ENCODE data around the gene RNGTT. TPM values are rescaled to one million over a fixed set of nuclear protein-coding genes. Genes with fewer than 3 reads are reported as not detected.

RNGTT gene
- total and polyA plus RNA-seq, 2 experiments from 2014 or later, result 7.4 to 15.6 TPM

DNA sequence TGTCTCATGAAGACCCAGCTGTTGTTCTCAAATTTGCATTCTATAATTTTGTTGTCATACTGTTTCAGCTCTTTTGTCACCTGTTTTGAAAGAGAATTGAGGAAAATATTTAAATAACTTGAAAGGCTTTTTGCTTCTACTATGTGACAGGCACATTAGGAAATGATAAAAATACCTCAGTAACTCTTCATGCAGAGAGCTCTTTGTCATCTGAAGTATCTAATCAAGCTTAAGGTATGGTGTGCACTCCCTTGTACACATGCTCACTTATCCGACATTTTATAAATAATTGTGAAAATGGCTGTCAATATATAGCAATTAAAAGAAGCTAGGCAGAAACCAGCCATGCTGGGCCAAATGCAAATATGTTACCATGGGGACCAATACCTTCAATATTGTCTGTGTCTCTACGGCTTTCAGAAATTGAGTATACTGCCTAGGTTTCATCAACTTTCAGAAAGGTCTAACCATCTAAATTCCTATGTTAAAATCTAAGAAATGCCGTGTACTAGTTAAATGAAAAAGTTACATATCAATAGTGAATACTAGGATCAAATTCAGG is 349.0 kb downstream of the RNGTT start:
- Histone ChIP-seq H3K9me2 (replicated peaks; ENCODE audit: insufficient read depth) (no peaks in the 10 kb centered on the region), H3K4me3 (no peak overlapping the region), H3K79me2 (no peaks in the 10 kb centered on the region), H3K36me3 (replicated peaks; ENCODE audit: insufficient read depth, low read depth) (no peaks in the 10 kb centered on the region), H3K27me3 (no peaks in the 10 kb centered on the region), H4K20me1 (ENCODE audit: insufficient read depth, poor library complexity, severe bottlenecking) (no peaks in the 10 kb centered on the region), H3K27ac (no peak overlapping the region), H3K4me2 (no peak overlapping the region), H2AFZ (no peak overlapping the region), H3K4me1 (ENCODE audit: insufficient read depth) (no peaks in the 10 kb centered on the region), H3K9me3 (ENCODE audit: low read depth) (no peaks in the 10 kb centered on the region)
- TF ChIP-seq CTCF (IDR thresholded peaks at IDR 0.05; ENCODE audit: poor library complexity), result no peak
- no peak for TF ChIP-seq EZH2phosphoT487 (IDR thresholded peaks at IDR 0.05; ENCODE audit: low read depth, severe bottlenecking, unreplicated experiment)
- TF ChIP-seq EZH2 (IDR thresholded peaks at IDR 0.05; ENCODE audit: borderline replicate concordance), result no peak
- WGBS (ENCODE audit: low lambda C conversion rate, missing lambda C conversion rate), result 96% methylated on average over 3 of the region's 3 CpGs
- no peak for DNase-seq (ENCODE audit: low spot score)

DNA sequence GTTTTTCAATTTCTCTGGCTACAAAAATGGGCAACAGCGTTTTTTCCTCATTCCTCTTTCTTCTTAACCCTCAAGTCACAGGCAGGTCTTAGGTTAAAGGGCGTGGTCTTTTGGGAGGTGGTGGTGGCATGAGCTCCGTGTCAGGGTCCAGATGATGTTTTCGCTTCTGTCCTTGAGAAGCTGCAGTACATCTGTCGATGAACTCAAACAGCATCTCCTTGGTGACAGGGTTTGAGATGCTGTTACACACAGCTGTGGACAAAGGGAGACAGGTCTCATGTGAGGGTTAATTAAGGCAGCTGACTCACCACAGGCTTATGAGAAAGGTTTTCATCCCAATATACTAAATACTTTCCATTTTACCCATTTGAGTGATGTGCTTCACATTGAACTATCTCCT is 350.8 kb downstream of the RNGTT start:
- Histone ChIP-seq H3K4me1 (ENCODE audit: insufficient read depth) (no peaks in the 10 kb centered on the region), H3K9me3 (ENCODE audit: low read depth) (no peaks in the 10 kb centered on the region), H4K20me1 (ENCODE audit: insufficient read depth, poor library complexity, severe bottlenecking) (no peaks in the 10 kb centered on the region), H3K9me2 (replicated peaks; ENCODE audit: insufficient read depth) (no peaks in the 10 kb centered on the region), H3K4me2 (no peak overlapping the region), H3K27me3 (no peaks in the 10 kb centered on the region), H3K4me3 (no peak overlapping the region), H3K36me3 (replicated peaks; ENCODE audit: insufficient read depth, low read depth) (no peaks in the 10 kb centered on the region), H3K27ac (no peak overlapping the region), H3K79me2 (no peaks in the 10 kb centered on the region), H2AFZ (no peak overlapping the region)
- DNase-seq (ENCODE audit: low spot score), result no peak
- TF ChIP-seq EZH2 (IDR thresholded peaks at IDR 0.05; ENCODE audit: borderline replicate concordance) (no peak), CTCF (IDR thresholded peaks at IDR 0.05; ENCODE audit: poor library complexity) (no peak), EZH2phosphoT487 (IDR thresholded peaks at IDR 0.05; ENCODE audit: low read depth, severe bottlenecking, unreplicated experiment) (no peak)
- WGBS (ENCODE audit: low lambda C conversion rate, missing lambda C conversion rate), result 93% methylated on average over 5 of the region's 5 CpGs

DNA sequence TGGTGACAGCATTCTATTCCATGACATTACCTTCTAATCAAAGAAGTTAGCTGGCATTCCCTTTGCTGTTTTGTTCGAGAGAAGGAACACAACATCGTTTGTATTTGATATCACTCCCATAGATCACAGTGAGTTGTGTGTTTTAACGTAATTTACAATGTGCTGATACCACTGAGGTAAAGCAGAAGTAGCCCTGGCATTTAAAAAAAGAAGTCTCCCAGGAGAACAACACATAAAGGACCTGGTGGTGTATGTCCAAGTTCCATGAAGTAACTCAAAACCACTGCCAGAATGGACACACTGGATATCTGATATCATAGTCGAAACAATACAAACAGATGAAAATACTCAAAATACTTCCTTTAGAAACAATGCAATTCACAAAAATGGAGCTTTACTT is 351.7 kb downstream of the RNGTT start:
- no peaks in the 10 kb centered on the region for H3K4me1 ChIP-seq (ENCODE audit: insufficient read depth)
- DNase-seq (ENCODE audit: low spot score), result no peak
- H3K27me3 ChIP-seq, result no peaks in the 10 kb centered on the region
- no peak overlapping the region for H3K4me3 ChIP-seq
- no peaks in the 10 kb centered on the region for H3K36me3 ChIP-seq (replicated peaks; ENCODE audit: insufficient read depth, low read depth)
- H2AFZ ChIP-seq, result no peak overlapping the region
- TF ChIP-seq CTCF (IDR thresholded peaks at IDR 0.05; ENCODE audit: poor library complexity) (no peak), EZH2 (IDR thresholded peaks at IDR 0.05; ENCODE audit: borderline replicate concordance) (no peak), EZH2phosphoT487 (IDR thresholded peaks at IDR 0.05; ENCODE audit: low read depth, severe bottlenecking, unreplicated experiment) (no peak)
- H3K27ac ChIP-seq, result no peak overlapping the region
- H3K4me2 ChIP-seq, result no peak overlapping the region
- H3K79me2 ChIP-seq, result no peaks in the 10 kb centered on the region
- H3K9me2 ChIP-seq (replicated peaks; ENCODE audit: insufficient read depth), result no peaks in the 10 kb centered on the region
- no peaks in the 10 kb centered on the region for H3K9me3 ChIP-seq (ENCODE audit: low read depth)
- no peaks in the 10 kb centered on the region for H4K20me1 ChIP-seq (ENCODE audit: insufficient read depth, poor library complexity, severe bottlenecking)
- WGBS (ENCODE audit: low lambda C conversion rate, missing lambda C conversion rate), result 57% methylated on average over 4 of the region's 4 CpGs

All from hepatocyte (in vitro differentiated cells).